Nephron (organoid): ENCODE measurements around the gene VPS37C.
"Not testable (repeated sequence)": the region's sequence is repeated elsewhere in the genome, so short reads cannot be mapped to it uniquely, and the experiment has no call there.

ENCODE experiments used
- H3K27ac Mint-ChIP-seq, 3 experiments: 2 replicates each; pipeline ENCODE4 v1.8.0; 2020; ENCODE audit warnings: mixed read lengths in 3 of 3, mild to moderate bottlenecking in 2 of 3, moderate library complexity in 1 of 3
- H3K27me3 Mint-ChIP-seq: 2 replicates; pipeline ENCODE4 v1.8.0; 2021; ENCODE audit warnings: low read depth, mild to moderate bottlenecking, moderate library complexity, mixed read lengths
- H3K36me3 Mint-ChIP-seq: 2 replicates; pipeline ENCODE4 v1.8.0; 2020; ENCODE audit warnings: low read depth, mixed read lengths
- H3K4me1 Mint-ChIP-seq: 2 replicates; pipeline ENCODE4 v1.8.0; 2020; ENCODE audit warnings: mixed read lengths
- H3K4me3 Mint-ChIP-seq, 3 experiments: 2 replicates each; pipeline ENCODE4 v1.8.0; 2020; ENCODE audit warnings: mild to moderate bottlenecking in 3 of 3, mixed read lengths in 3 of 3, moderate library complexity in 2 of 3
- H3K9me3 Mint-ChIP-seq: 2 replicates; pipeline ENCODE4 v1.8.0; 2020; ENCODE audit warnings: mixed read lengths
- TF ChIP-seq, protein P1 (sequence below), 3 experiments: fragments of 200-600 bp; sonication (generic); IDR thresholded peaks; one replicate each; pipeline ENCODE4 v1.5.0; 2021; ENCODE audit warnings: antibody characterized with exemption in 3 of 3; ENCODE audit not compliant: unreplicated experiment in 3 of 3

Gene VPS37C

DNA sequence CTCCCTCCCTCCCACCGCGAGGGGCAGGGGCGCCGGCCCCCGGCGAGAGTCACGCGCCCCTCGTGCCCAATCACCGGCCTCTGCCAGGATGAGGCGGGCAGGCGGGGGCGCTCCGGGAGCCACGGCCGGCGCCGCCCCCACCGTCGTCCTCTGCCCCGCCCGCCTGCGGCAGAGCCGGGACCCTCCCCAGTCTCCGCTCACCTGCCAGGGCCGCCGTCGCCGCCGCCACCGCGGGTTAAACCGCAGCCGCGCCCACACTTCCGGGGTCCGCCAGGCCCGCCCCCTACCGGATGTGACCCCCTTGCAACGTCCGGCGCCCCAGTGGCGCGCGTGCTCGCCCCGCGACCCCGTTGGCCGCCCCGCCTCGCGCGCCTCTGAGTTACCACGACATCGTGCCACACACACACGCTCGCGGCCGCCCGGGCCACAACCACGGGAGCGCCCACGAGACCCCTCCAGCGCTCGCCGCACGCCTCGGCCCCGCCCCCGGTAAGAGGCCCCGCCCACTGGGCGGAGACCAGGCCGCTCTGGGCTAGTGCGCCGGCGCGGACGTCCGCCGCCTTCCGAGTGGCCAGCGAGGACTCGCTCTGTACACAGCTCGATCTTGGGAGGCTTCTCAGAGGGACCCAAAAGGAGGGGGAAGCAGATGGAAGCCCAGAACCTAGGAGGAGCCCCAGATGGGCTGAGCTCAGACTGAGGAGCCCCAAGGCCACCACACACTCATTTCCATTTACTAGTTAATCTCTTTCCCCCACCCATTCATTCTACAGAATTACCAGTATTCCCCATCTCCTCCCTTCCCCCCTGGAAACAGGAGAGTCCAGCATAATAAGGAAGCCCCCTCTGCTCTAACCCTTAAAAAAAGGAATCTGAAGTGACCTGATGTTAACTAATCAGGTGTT is at the start of gene VPS37C:
Gene VPS37C (minus strand): TSS at position 237 of the 902 bp plus-strand sequence. CDS start 22,597 bp downstream, outside the sequence.
- Mint-ChIP-seq H3K4me1 (peaks cover 44% of the 10 kb centered on the region), H3K27me3 (no peaks in the 10 kb centered on the region), H3K4me3 (peak within 1 kb of the TSS; percentile 92 to 97 (median 93)), H3K9me3 (peaks cover 5% of the 10 kb centered on the region), H3K36me3 (peaks cover 15% of the 10 kb centered on the region), H3K27ac (peak within 1 kb of the TSS; percentile 89 to 99 (median 93))
- TF ChIP-seq, protein P1, sequence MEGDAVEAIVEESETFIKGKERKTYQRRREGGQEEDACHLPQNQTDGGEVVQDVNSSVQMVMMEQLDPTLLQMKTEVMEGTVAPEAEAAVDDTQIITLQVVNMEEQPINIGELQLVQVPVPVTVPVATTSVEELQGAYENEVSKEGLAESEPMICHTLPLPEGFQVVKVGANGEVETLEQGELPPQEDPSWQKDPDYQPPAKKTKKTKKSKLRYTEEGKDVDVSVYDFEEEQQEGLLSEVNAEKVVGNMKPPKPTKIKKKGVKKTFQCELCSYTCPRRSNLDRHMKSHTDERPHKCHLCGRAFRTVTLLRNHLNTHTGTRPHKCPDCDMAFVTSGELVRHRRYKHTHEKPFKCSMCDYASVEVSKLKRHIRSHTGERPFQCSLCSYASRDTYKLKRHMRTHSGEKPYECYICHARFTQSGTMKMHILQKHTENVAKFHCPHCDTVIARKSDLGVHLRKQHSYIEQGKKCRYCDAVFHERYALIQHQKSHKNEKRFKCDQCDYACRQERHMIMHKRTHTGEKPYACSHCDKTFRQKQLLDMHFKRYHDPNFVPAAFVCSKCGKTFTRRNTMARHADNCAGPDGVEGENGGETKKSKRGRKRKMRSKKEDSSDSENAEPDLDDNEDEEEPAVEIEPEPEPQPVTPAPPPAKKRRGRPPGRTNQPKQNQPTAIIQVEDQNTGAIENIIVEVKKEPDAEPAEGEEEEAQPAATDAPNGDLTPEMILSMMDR (IDR thresholded peaks at IDR 0.05; ENCODE audit: unreplicated experiment in 3 of 3), result peak in 1 of 3 experiments; percentile 34

DNA sequence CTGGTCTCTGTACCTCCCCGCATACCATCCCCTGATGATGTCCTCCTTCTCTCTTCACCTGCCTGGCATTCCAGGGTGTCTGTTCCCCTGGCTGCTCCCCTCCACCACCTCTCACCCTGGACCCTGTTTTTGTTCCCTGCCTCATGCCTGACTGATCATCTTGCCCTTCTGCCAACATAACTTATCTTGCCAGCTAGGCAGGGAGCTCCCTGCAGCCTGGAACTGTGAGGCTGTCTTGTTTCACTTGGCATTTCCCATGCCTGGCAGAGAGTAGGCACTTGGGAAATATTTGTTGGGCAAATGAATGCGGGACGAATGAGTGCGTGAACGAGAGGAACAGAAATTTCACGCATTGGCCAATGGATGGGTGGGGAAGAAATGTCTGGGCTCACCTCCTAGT is 49.4 kb upstream of the VPS37C start:
- not testable (repeated sequence) for H3K36me3 Mint-ChIP-seq, H3K9me3 Mint-ChIP-seq, H3K27ac Mint-ChIP-seq, H3K4me1 Mint-ChIP-seq, H3K4me3 Mint-ChIP-seq, H3K27me3 Mint-ChIP-seq

DNA sequence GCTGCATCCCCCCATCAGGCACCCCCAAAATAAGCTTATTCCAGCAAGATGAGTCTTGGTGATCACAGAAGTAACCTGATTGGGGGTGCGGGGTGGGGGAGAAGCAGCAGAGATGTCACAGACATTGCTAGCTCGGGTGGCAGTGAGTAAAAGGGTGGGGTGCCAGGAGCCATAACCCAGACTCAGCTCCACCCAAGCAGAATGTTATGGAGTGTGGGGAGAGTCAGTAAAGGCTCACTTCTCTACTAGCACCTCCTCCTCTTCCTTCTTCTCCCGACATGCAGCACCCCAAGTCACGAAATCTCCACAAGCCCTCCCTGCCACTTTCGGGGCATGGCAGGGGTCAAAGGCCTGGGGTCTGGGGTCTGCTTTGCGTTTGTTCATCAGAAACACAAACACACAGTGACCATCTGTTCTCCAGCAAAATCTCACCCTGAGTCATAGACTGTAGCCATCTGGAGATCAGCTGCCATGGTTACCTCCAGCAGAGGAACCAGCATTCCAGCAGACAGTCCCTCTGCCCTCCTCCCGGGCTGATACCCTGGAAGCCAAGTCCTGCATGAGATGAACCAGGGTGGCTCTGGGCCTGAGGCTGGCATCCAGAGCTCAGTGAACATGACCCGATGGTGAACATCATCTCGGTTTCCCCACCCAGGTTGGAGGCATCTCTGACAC is 46.5 kb upstream of the VPS37C start:
- H3K27me3 Mint-ChIP-seq, H3K4me1 Mint-ChIP-seq, H3K9me3 Mint-ChIP-seq, H3K27ac Mint-ChIP-seq, H3K4me3 Mint-ChIP-seq, H3K36me3 Mint-ChIP-seq: not testable (repeated sequence)

DNA sequence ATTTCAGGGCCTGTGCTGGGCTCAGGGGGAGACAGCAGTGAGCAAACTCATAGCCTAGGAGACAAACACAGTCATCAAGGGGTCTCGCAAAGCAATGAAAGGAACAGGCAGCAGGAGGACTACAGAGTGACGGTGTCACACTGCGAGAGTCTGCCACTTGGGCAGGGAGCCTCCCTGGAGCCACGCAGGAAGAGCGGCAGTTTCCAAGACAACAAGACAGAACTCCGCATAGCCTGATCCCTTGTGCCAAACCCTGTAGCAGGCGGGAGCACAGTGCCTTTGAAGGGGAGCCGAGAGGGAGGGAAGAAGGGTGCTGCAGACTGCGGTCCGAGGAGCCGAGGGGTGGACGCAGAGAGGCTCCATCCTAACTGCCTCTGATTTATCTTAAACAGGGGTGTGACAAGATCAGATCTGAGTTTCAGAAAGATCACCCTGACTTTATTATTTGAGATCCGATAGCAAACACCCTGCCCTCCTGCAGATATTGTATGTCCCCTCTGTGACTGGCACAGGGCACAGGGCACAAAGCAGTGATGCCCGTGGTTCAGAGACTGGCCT is 43.4 kb upstream of the VPS37C start:
- not testable (repeated sequence) for H3K9me3 Mint-ChIP-seq, H3K4me3 Mint-ChIP-seq, H3K4me1 Mint-ChIP-seq, H3K36me3 Mint-ChIP-seq
- Mint-ChIP-seq H3K27me3 (peaks cover 12% of the 10 kb centered on the region), H3K27ac (peak overlapping the region in 1 of 3 experiments; percentile 44)

DNA sequence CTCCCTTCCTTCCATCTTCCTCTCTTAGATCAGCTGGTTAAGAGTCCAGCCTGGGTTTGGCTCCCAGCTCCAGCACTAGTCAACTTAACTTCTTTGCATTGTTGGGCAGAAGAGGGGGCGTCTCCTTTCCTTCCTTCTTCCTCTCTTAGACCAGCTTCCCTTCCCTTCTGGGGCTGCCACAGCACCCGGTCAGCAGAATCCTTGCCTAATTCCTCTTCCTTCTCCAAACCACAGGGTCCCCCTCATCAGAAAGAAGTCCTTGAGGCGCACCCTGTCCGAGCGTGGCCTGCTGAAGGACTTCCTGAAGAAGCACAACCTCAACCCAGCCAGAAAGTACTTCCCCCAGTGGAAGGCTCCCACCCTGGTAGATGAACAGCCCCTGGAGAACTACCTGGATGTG is 42.6 kb upstream of the VPS37C start:
- not testable (repeated sequence) for H3K27ac Mint-ChIP-seq, H3K36me3 Mint-ChIP-seq, H3K9me3 Mint-ChIP-seq, H3K4me3 Mint-ChIP-seq, H3K4me1 Mint-ChIP-seq
- H3K27me3 Mint-ChIP-seq, result peaks cover 12% of the 10 kb centered on the region

DNA sequence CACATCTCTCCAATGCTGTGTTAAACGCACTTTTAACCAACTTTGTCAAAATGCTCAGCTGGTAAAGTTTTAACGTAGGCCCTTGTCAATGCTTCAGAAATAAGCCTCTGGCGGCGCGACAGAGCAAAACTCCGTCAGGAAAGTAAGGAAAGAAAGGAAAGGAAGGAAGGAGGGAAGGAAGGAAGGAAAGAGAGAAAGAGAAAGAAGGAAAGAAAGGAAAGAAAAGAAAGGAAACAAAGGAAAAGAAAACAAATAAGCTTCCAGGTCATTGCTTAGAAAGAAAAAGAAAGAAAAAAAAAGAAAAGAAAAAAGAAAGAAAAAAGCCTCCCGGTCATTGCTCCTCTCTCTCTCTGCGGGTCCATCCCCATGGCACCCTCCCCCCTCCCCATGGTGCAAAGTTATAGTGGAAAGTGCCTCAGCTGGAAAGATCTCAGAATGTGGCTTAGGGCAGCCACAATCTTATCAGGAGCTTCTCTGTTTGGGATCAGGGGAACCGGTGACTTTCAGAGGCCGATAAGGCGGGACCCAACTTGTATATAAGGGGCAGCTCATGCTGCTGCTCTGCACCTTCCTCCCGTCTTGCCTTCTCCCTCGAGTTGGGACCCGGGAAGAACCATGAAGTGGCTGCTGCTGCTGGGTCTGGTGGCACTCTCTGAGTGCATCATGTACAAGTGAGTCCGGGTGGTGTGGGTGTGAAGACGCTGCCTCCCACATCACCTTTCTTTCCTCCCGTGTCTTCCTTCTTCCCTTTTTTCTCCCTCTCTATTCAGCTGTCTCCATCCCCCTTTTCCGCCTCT is 41.9 kb upstream of the VPS37C start, which contains the start of gene PGA3:
Gene PGA3 (plus strand): TSS at position 566 of the 797 bp plus-strand sequence. CDS start 50 bp downstream, at position 616.
- not testable (repeated sequence) for H3K9me3 Mint-ChIP-seq, H3K4me3 Mint-ChIP-seq, H3K4me1 Mint-ChIP-seq, H3K36me3 Mint-ChIP-seq
- H3K27ac Mint-ChIP-seq, result peak within 1 kb of the TSS in 1 of 3 experiments; percentile 44
- H3K27me3 Mint-ChIP-seq, result peaks cover 12% of the 10 kb centered on the region

DNA sequence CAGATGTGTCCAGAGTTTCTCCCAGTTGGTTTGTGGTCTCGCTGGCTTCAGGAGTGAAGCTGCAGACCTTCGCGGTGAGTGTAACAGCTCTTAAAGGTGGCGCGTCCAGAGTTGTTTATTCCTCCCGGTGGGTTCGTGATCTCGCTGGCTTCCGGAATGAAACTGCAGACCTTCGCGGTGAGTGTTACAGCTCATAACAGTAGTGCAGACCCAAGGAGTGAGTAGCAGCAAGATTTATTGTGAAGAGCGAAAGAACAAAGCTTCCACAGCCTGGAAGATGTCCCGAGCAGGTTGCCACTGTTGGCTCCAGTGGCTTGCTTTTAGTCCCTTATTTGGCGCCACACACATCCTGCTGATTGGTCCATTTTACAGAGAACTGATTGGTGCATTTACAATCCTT is 40.2 kb upstream of the VPS37C start:
- no peak overlapping the region for H3K4me3 Mint-ChIP-seq
- no peaks in the 10 kb centered on the region for H3K36me3 Mint-ChIP-seq
- H3K27ac Mint-ChIP-seq, result no peak overlapping the region
- no peaks in the 10 kb centered on the region for H3K4me1 Mint-ChIP-seq
- peaks cover 2% of the 10 kb centered on the region for H3K9me3 Mint-ChIP-seq
- H3K27me3 Mint-ChIP-seq, result peaks cover 12% of the 10 kb centered on the region
- TF ChIP-seq, protein P1 (IDR thresholded peaks at IDR 0.05; ENCODE audit: unreplicated experiment in 3 of 3), result no peak

DNA sequence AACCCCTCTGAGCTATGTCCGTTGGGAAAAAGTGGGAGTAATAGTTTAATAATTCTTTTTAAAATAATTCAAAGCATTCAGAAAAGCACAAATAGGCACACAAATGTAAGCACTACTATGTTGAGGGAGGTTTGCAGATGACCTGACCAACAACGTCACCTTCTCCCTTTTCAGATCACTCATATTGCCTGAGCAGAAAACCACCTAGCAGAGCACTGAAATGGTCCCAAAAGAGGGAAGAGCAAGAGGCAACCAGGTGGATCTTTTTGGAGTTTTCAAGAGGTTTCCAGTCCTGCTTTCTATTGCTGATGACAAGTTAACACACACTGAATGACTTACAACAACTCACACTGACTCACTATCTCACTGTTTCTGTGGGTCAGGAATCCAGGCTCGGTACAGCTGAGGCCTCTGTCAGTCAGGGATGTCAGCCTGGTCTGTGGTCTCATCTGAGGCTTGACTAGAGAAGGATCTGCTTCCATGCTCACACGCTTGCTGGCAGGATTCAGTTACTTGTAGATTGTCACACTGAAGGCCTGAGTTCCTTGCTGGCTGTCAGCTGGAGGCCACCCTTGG is 37.8 kb upstream of the VPS37C start:
- H3K9me3 Mint-ChIP-seq, result peaks cover 2% of the 10 kb centered on the region
- peaks cover 11% of the 10 kb centered on the region for H3K27me3 Mint-ChIP-seq
- H3K27ac Mint-ChIP-seq, result no peak overlapping the region
- no peaks in the 10 kb centered on the region for H3K36me3 Mint-ChIP-seq
- TF ChIP-seq, protein P1 (IDR thresholded peaks at IDR 0.05; ENCODE audit: unreplicated experiment in 3 of 3), result no peak
- H3K4me1 Mint-ChIP-seq, result peaks cover 13% of the 10 kb centered on the region
- H3K4me3 Mint-ChIP-seq, result no peak overlapping the region
